ENCODE data around the gene COL6A3.
A peak's percentile ranks its signal among the peaks of the same experiment; 100 is the strongest.

Gene COL6A3

GRCh38 chr2:237348281-237348865 lies 65.6 kb downstream of the COL6A3 start:
- DNase-seq (ENCODE audit: low spot score), result no peak

DNA sequence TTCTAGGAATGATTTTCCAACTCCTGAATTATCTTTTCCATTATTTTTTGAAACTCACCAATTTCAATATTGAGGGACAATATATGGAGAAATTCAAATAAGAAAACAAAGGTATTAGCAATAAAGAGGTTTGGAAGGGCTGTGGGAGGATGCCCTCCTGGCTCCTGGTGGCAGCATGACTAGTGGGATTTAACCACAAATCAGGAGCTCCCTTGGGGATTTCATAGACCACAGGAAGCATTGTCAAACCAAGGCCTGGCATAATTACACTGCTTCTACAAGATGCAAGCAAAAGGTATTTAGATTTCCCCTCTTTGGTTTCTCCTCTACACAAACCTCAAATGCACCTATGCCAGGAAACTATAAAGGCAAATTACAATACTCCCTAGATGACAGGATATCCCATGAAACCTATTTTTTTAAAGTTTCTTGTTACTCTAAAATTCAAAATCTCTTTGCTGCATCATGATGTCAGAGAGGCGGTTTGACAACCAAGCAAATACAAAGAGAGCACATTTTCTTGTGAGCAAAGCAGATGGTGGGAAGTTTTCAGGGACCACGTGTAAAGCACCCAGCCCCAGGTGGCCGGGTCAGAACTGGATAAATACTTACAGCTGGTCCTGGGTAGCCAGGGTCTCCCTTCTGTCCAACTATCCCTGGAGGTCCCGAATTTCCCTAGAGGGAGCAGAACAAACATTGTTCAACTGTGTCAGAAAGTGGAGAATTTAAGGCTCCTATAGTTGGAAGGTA lies 67.9 kb downstream of the COL6A3 start:
- peak; percentile 38 for DNase-seq (ENCODE audit: low spot score)

DNA sequence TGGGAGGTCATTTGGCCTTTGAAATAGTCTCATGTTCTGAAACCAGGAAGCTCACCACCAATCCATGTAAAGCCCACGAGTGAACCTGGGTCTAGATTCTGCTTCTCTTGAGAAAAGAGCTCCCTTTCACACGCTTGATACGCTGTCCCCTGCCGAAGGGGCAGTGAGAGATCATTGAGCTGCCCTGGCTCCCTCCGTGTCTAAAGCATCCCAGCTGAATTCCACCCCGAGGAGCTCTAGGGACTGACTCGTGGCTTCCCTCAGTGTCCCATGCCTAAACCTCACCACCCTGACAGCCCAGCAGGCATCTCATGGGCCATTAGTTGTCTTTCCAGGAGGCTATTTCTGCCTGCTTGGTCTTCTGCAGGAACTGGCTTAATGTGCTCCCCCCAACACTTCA lies 68.6 kb downstream of the COL6A3 start:
- DNase-seq (ENCODE audit: low spot score), result no peak

GRCh38 chr2:237344942-237345341 lies 69.0 kb downstream of the COL6A3 start:
- DNase-seq (ENCODE audit: low spot score), result no peak

GRCh38 chr2:237343993-237344392 lies 70.0 kb downstream of the COL6A3 start:
- no peak for DNase-seq (ENCODE audit: low spot score)

- no peak for DNase-seq (ENCODE audit: low spot score)
Measured at GRCh38 chr2:237341872-237342271, 72.1 kb downstream of the COL6A3 start.

GRCh38 chr2:237337586-237337985 lies 76.4 kb downstream of the COL6A3 start:
- no peak for DNase-seq (ENCODE audit: low spot score)

DNA sequence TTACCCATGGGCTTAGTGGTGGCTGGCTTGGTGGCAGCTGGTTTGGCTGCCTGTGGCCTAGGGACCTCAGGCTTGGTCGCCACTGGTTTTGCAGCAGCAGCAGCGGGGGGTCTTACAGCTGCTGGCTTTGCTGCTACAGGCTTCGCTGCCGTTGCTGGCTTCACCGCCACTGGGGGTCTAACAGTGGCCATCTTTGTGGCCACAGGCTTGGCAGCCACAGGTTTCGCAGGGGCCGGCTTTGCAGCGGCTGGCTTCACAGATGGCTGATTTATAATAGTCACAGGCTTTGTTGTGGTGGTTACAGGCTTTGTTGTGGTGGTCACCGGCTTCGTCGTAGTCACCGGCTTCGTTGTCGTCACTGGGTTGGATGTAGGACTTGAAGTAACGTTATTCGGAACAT lies 77.8 kb downstream of the COL6A3 start:
- no peak for DNase-seq (ENCODE audit: low spot score)

- DNase-seq (ENCODE audit: low spot score), result no peak
Measured at GRCh38 chr2:237333748-237334147, 80.2 kb downstream of the COL6A3 start.

DNA sequence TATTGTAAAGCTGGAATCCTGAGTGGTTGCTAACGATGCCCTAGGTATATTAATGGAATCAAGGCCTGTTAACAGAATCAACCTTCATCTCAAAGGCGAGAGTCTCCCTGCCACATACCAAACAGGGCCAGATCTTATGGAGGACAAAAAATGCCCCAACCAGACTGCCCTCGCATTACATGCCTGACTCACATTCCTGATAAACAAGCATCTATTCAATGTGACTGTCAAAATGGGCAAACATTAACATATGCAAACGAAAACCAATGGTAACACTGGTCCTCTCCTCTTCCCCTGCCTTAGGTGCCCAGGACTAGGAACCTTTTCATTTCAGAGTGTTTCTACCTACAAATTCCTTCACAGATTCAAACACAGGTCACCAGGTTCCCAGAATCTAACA lies 83.4 kb downstream of the COL6A3 start:
- DNase-seq (ENCODE audit: low spot score), result no peak

DNA sequence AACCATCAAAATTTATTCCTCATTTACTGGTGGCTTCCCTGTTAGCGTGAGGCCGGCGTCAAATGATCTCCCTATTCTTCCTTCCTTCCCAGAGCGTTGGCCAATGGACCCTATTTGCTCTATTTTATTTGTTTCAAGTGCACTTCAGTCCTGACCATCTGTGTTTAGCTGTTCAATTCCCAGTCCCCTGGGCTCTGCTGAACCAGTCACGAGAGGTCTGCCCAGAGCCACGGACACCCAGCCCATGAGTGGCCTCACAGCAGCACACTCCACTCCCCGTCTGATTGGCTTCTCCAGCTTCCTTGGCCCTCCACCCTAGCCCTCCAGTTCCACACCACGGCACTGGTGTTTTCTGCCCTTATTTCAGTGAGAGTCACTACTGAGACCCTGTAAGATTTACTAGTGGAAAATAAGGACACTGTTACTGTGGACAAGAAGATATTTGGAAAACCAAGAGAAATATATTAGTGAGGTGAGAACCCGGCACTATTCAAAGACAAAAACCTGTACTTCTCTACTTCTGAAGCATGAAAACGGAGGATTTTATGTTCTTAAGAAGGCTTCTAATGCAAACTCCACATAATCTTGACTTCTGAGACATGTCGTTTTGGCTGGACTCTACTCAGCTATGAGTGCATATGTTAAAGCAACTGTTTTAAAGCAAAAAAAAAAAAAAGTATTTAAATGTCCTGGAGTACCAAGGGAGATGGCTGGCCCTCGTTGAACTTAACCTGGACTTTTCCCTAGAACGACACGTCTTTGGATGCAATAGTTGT lies 86.6 kb downstream of the COL6A3 start:
- DNase-seq (ENCODE audit: low spot score), result no peak

DNA sequence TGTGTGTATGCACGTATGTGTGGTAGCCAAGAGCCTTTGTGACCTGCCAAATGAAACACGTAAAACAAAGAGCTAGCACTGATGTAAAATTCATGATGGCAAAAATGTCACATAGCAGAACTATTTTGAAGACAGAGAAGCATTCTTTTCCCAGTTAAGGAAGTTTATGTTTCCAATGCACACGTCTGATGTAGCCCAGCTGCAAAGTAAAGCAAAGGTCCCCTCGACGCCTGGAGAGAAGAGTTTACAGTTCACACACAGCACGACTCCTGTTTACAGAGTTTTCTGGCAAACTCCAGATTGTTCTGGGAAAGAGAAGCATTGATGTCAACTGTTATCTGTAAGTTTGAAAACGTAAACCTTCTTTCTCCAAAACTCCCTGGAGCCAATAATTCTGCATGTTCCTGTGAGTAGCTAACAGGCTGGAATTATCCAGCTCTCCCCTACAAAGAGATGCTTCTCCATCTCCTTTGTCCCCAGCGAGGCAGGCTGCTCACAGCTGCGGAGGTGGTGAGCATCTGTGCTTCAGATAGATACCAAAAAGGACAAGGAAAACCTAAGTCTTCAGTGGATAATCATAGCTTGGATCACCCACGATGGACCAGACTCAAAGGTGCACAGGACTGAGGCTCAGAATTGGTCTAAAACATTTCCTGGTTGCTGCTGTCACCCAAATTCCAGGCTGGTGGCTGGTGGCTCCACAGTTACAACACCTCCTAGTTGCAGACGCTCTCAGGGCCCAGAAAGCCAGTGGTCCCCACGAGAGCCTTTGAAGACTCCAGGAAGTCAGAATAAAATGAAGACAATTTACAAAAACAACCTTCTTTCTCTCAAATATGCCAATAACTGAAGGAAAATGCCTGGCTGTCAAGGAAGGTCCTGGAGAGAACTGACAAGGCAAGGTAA lies 87.4 kb downstream of the COL6A3 start:
- DNase-seq (ENCODE audit: low spot score), result no peak

DNA sequence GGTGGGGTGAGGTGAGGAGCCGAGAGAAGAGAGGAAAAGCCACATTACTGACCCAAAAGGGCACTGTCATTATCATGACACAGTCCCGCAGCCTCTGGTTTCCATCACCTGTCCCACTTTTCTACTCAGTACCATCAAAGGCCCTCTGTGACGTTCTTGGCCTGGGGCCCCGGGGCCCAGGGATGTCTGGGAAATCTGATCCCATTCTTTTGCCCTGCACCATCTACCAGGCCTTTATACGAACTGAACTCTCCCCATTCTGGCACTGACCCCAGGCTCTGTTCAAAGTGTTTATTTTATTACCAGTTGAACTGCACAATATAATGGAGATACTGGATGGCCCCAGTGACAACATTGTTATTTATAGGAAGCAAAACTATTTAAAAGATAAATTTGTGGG lies 89.1 kb downstream of the COL6A3 start:
- peak; percentile 44 for DNase-seq (ENCODE audit: low spot score)

GRCh38 chr2:237324405-237324831 lies 89.5 kb downstream of the COL6A3 start:
- peak; percentile 60 for DNase-seq (ENCODE audit: low spot score)

DNA sequence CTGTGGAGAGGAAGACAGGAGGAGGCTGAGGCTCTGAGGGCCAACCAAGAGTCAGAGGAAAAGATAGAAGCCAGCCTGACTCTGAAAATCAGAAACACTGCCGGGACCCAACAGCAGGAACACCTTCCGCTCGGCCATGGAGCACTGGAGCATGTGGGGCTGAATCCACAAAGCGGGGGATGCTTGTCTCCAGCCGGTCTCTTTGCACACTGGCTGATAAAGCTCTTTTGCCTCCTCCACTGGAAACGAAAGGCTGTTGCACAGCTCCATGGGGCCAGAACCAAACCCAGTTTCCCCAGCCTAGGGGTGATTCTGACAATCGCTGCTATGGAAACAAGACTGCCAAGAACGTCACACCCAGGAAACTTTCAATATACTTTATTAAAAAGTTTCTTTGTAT lies 90.3 kb downstream of the COL6A3 start:
- no peak for DNase-seq (ENCODE audit: low spot score)

- DNase-seq (ENCODE audit: low spot score), result no peak
Measured at GRCh38 chr2:237322564-237322963, 91.4 kb downstream of the COL6A3 start.

- DNase-seq (ENCODE audit: low spot score), result no peak
Measured at GRCh38 chr2:237321746-237322145, 92.2 kb downstream of the COL6A3 start.

DNA sequence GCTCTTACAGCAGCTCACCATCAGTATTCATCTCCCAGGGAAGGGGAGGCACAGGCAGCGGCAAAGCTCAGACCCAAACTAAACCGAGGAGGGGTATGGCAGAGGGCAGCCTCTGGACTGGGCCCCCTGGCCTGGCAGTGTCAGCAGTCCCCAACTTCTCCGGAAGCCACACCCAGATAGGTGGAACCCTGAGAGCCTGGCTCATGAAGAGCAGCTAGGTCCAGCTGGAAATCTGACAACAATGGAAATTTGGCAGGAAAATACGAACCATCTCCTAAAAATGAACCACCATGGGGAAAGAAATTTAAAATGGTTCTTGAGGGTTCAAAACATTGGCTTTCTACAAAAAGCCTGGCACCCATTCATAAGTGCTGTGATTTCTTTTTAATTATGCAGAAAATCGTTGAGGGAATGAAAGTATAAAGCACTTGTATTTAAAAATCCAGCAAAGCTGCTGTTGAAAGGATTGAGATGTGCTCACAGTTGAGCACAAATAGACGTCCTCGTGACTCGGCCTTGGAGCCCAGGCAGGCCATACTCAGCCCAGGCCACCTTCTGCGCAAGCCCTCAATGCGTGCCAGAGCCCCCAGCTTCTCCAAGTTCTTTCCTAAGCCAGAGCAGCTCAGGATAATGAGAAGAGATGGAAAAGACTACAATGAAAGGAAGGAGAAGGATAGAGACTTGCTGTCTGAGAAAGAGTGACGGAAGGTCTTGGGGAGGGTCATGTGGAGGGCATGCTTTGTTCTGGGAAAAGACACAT lies 93.0 kb downstream of the COL6A3 start:
- DNase-seq (ENCODE audit: low spot score), result no peak

- DNase-seq (ENCODE audit: low spot score), result no peak
Measured at GRCh38 chr2:237319887-237320286, 94.1 kb downstream of the COL6A3 start.

DNA sequence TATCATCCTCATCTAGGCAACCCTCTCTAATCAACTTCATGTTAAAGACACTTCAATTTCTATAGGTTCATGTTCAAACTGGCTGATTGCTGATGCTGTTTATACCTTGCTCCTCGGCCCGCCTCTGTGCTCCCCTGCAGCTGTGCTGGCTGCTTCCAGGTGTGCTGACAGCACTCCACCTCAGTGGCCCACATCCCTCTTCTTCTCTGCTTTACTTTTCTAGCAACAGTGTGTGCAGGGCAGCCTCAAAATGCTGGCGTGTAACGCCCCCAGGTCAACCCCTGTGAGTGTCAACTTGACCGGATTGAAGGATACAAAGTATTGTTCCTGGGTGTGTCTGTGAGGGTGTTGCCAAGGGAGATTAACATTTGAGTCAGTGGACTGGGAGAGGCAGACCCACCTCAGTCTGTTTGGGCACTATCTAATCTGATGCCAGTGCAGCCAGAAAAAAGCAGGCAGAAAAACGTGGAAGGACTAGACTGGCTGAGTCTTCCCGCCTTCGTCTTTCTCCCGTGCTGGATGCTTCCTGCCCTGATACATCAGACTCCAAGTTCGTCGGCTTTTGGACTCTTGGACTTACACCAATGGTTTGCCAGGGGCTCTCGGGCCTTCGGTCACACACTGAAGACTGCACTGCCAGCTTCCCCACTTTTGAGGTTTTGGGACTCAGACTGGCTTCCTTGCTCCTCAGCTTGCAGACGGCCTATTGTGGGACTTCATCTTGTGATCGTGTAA lies 94.7 kb downstream of the COL6A3 start:
- no peak for DNase-seq (ENCODE audit: low spot score)

DNA sequence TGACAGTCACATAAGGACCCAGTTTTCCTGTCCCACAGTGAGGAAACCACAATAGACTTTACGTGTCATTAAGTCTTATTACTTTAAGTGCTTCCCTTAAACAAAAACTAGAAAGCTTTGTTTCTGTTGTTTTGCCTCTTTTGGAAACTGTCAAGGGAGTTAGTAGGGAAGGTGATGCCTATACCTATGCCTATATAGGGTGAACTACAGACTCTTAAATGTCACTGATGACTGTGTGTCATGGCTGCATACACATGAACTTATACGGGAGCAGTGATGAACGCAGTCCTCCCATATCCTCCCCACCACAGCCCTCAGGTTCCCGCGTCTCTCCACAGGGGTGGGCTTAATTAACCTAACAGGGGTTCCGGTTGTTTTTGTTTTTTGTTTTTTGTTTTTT lies 97.6 kb downstream of the COL6A3 start:
- no peak for DNase-seq (ENCODE audit: low spot score)

Data from hepatic stellate cell (primary cell).